ENCODE measurements around the gene MSI2.

The MSI2 gene

GRCh38 chr17:57375770-57376225, 119.5 kb downstream of the MSI2 start:
- H3K27ac ChIP-seq (replicated peaks; ENCODE audit: low read length) = no peak overlapping the region
- H3K18ac ChIP-seq (ENCODE audit: low read length) = no peak overlapping the region
- H3K4me3 ChIP-seq (ENCODE audit: low read length in 2 of 2) = no peak overlapping the region
- H4K8ac ChIP-seq (ENCODE audit: low read depth, low read length) = no peak overlapping the region
- peaks cover 15 to 16% of the 10 kb centered on the region in 2 donors for H3K4me1 ChIP-seq (ENCODE audit: control insufficient read depth in 2 of 2, insufficient read depth in 1 of 2, low read depth in 1 of 2, low read length in 2 of 2)
- no peak overlapping the region for H2AK5ac ChIP-seq (ENCODE audit: low read depth, low read length)
- H3K9ac ChIP-seq (ENCODE audit: low read depth, low read length, poor library complexity) = no peak overlapping the region
- no peak for DNase-seq (ENCODE audit: low spot score)
- H3K9me3 ChIP-seq (replicated peaks in 1 of 2; ENCODE audit: control insufficient read depth in 2 of 2, insufficient read depth in 1 of 2, low read depth in 1 of 2, low read length in 2 of 2) = peaks cover 6 to 25% of the 10 kb centered on the region in 2 donors
- no peaks in the 10 kb centered on the region for H3K27me3 ChIP-seq (ENCODE audit: control insufficient read depth in 3 of 3, insufficient read depth in 3 of 3, low read depth in 1 of 3, low read length in 3 of 3)
- no peak overlapping the region for H2BK5ac ChIP-seq (ENCODE audit: low read length)
- H2BK15ac ChIP-seq (ENCODE audit: low read length) = no peak overlapping the region
- WGBS, 2 donors (ENCODE audit: extremely low coverage in 2 of 2, insufficient read length in 2 of 2, insufficient replicate concordance in 1 of 2) = no CpG with 5 or more reads among the region's 12 CpGs
- no peak overlapping the region for H4K91ac ChIP-seq (ENCODE audit: low read depth, low read length, poor library complexity)
- no peak overlapping the region for H2BK12ac ChIP-seq (ENCODE audit: low read length)
- H3K14ac ChIP-seq (ENCODE audit: low read length) = no peak overlapping the region
- H2BK120ac ChIP-seq (ENCODE audit: low read depth, low read length) = no peak overlapping the region
- H3K4me2 ChIP-seq (ENCODE audit: insufficient read depth, low read length, poor library complexity, severe bottlenecking) = no peak overlapping the region
- H3K23ac ChIP-seq (ENCODE audit: low read depth, low read length, poor library complexity) = no peak overlapping the region
- H2AFZ ChIP-seq (ENCODE audit: low read length) = no peak overlapping the region
- peaks cover 3% of the 10 kb centered on the region for H3K79me1 ChIP-seq (ENCODE audit: low read depth, low read length)
- H3K4ac ChIP-seq (ENCODE audit: low read length) = no peak overlapping the region
- H3K36me3 ChIP-seq (replicated peaks in 1 of 2; ENCODE audit: control insufficient read depth in 2 of 2, insufficient read depth in 2 of 2, low read length in 2 of 2) = peaks cover 5 to 27% of the 10 kb centered on the region in 2 donors

GRCh38 chr17:57377094-57377493, 120.8 kb downstream of the MSI2 start:
- H4K8ac ChIP-seq (ENCODE audit: low read depth, low read length) = no peak overlapping the region
- H2AK5ac ChIP-seq (ENCODE audit: low read depth, low read length) = peak overlapping the region; percentile 19
- H3K36me3 ChIP-seq (replicated peaks in 1 of 2; ENCODE audit: control insufficient read depth in 2 of 2, insufficient read depth in 2 of 2, low read length in 2 of 2) = peaks cover 5 to 27% of the 10 kb centered on the region in 2 donors
- H2BK5ac ChIP-seq (ENCODE audit: low read length) = no peak overlapping the region
- H3K4me2 ChIP-seq (ENCODE audit: insufficient read depth, low read length, poor library complexity, severe bottlenecking) = no peak overlapping the region
- WGBS, 2 donors (ENCODE audit: extremely low coverage in 2 of 2, insufficient read length in 2 of 2, insufficient replicate concordance in 1 of 2) = no CpG with 5 or more reads among the region's 7 CpGs
- H2AFZ ChIP-seq (ENCODE audit: low read length) = no peak overlapping the region
- H3K4me1 ChIP-seq (ENCODE audit: control insufficient read depth in 2 of 2, insufficient read depth in 1 of 2, low read depth in 1 of 2, low read length in 2 of 2) = peaks cover 15 to 16% of the 10 kb centered on the region in 2 donors
- no peak overlapping the region for H3K27ac ChIP-seq (replicated peaks; ENCODE audit: low read length)
- DNase-seq (ENCODE audit: low spot score) = no peak
- no peak overlapping the region for H3K4me3 ChIP-seq (ENCODE audit: low read length in 2 of 2)
- no peak overlapping the region for H2BK15ac ChIP-seq (ENCODE audit: low read length)
- peaks cover 3% of the 10 kb centered on the region for H3K79me1 ChIP-seq (ENCODE audit: low read depth, low read length)
- no peaks in the 10 kb centered on the region for H3K27me3 ChIP-seq (ENCODE audit: control insufficient read depth in 3 of 3, insufficient read depth in 3 of 3, low read depth in 1 of 3, low read length in 3 of 3)
- peaks cover 6 to 25% of the 10 kb centered on the region in 2 donors for H3K9me3 ChIP-seq (replicated peaks in 1 of 2; ENCODE audit: control insufficient read depth in 2 of 2, insufficient read depth in 1 of 2, low read depth in 1 of 2, low read length in 2 of 2)
- no peak overlapping the region for H3K4ac ChIP-seq (ENCODE audit: low read length)
- H2BK12ac ChIP-seq (ENCODE audit: low read length) = no peak overlapping the region
- H3K23ac ChIP-seq (ENCODE audit: low read depth, low read length, poor library complexity) = no peak overlapping the region
- H2BK120ac ChIP-seq (ENCODE audit: low read depth, low read length) = no peak overlapping the region
- H3K14ac ChIP-seq (ENCODE audit: low read length) = no peak overlapping the region
- H3K9ac ChIP-seq (ENCODE audit: low read depth, low read length, poor library complexity) = no peak overlapping the region
- no peak overlapping the region for H4K91ac ChIP-seq (ENCODE audit: low read depth, low read length, poor library complexity)
- no peak overlapping the region for H3K18ac ChIP-seq (ENCODE audit: low read length)

- H2BK15ac ChIP-seq (ENCODE audit: low read length) = no peak overlapping the region
- H2BK12ac ChIP-seq (ENCODE audit: low read length) = no peak overlapping the region
- no peak overlapping the region for H3K23ac ChIP-seq (ENCODE audit: low read depth, low read length, poor library complexity)
- H3K27ac ChIP-seq (replicated peaks; ENCODE audit: low read length) = peak overlapping the region; percentile 77
- H3K14ac ChIP-seq (ENCODE audit: low read length) = no peak overlapping the region
- H2BK5ac ChIP-seq (ENCODE audit: low read length) = no peak overlapping the region
- H3K4me2 ChIP-seq (ENCODE audit: insufficient read depth, low read length, poor library complexity, severe bottlenecking) = no peak overlapping the region
- H3K4me1 ChIP-seq (ENCODE audit: control insufficient read depth in 2 of 2, insufficient read depth in 1 of 2, low read depth in 1 of 2, low read length in 2 of 2) = peaks cover 15 to 16% of the 10 kb centered on the region in 2 donors
- no peaks in the 10 kb centered on the region for H3K27me3 ChIP-seq (ENCODE audit: control insufficient read depth in 3 of 3, insufficient read depth in 3 of 3, low read depth in 1 of 3, low read length in 3 of 3)
- H3K18ac ChIP-seq (ENCODE audit: low read length) = no peak overlapping the region
- peaks cover 7 to 25% of the 10 kb centered on the region in 2 donors for H3K36me3 ChIP-seq (replicated peaks in 1 of 2; ENCODE audit: control insufficient read depth in 2 of 2, insufficient read depth in 2 of 2, low read length in 2 of 2)
- peaks cover 6% of the 10 kb centered on the region for H3K79me1 ChIP-seq (ENCODE audit: low read depth, low read length)
- peak; percentile 43 for DNase-seq (ENCODE audit: low spot score)
- H4K91ac ChIP-seq (ENCODE audit: low read depth, low read length, poor library complexity) = no peak overlapping the region
- no peak overlapping the region for H2AK5ac ChIP-seq (ENCODE audit: low read depth, low read length)
- no peak overlapping the region for H2BK120ac ChIP-seq (ENCODE audit: low read depth, low read length)
- no peak overlapping the region for H3K9ac ChIP-seq (ENCODE audit: low read depth, low read length, poor library complexity)
- peaks cover 0 to 14% of the 10 kb centered on the region in 2 donors for H3K9me3 ChIP-seq (replicated peaks in 1 of 2; ENCODE audit: control insufficient read depth in 2 of 2, insufficient read depth in 1 of 2, low read depth in 1 of 2, low read length in 2 of 2)
- H3K4me3 ChIP-seq (ENCODE audit: low read length in 2 of 2) = no peak overlapping the region
- no peak overlapping the region for H3K4ac ChIP-seq (ENCODE audit: low read length)
- no CpG with 5 or more reads among the region's 13 CpGs for WGBS, 2 donors (ENCODE audit: extremely low coverage in 2 of 2, insufficient read length in 2 of 2, insufficient replicate concordance in 1 of 2)
- no peak overlapping the region for H2AFZ ChIP-seq (ENCODE audit: low read length)
- no peak overlapping the region for H4K8ac ChIP-seq (ENCODE audit: low read depth, low read length)
Observed at GRCh38 chr17:57379237-57379894, 123.0 kb downstream of the MSI2 start.

- Histone ChIP-seq H3K23ac (ENCODE audit: low read depth, low read length, poor library complexity) (no peak overlapping the region), H3K27me3 (ENCODE audit: control insufficient read depth in 3 of 3, insufficient read depth in 3 of 3, low read depth in 1 of 3, low read length in 3 of 3) (no peaks in the 10 kb centered on the region), H3K36me3 (replicated peaks in 1 of 2; ENCODE audit: control insufficient read depth in 2 of 2, insufficient read depth in 2 of 2, low read length in 2 of 2) (peaks cover 9 to 24% of the 10 kb centered on the region in 2 donors), H3K4me1 (ENCODE audit: control insufficient read depth in 2 of 2, insufficient read depth in 1 of 2, low read depth in 1 of 2, low read length in 2 of 2) (peaks cover 15 to 16% of the 10 kb centered on the region in 2 donors), H3K4me3 (ENCODE audit: low read length in 2 of 2) (no peak overlapping the region), H2BK12ac (ENCODE audit: low read length) (no peak overlapping the region), H3K4ac (ENCODE audit: low read length) (no peak overlapping the region), H3K9ac (ENCODE audit: low read depth, low read length, poor library complexity) (peak overlapping the region; percentile 15), H4K8ac (ENCODE audit: low read depth, low read length) (no peak overlapping the region), H3K27ac (replicated peaks; ENCODE audit: low read length) (peak overlapping the region; percentile 63), H3K4me2 (ENCODE audit: insufficient read depth, low read length, poor library complexity, severe bottlenecking) (no peak overlapping the region), H3K9me3 (replicated peaks in 1 of 2; ENCODE audit: control insufficient read depth in 2 of 2, insufficient read depth in 1 of 2, low read depth in 1 of 2, low read length in 2 of 2) (peaks cover 0 to 17% of the 10 kb centered on the region in 2 donors), H2AFZ (ENCODE audit: low read length) (no peak overlapping the region), H2AK5ac (ENCODE audit: low read depth, low read length) (peak overlapping the region; percentile 34), H3K18ac (ENCODE audit: low read length) (peak overlapping the region; percentile 88), H4K91ac (ENCODE audit: low read depth, low read length, poor library complexity) (no peak overlapping the region), H3K79me1 (ENCODE audit: low read depth, low read length) (peaks cover 6% of the 10 kb centered on the region), H2BK5ac (ENCODE audit: low read length) (peak overlapping the region; percentile 35), H2BK15ac (ENCODE audit: low read length) (no peak overlapping the region), H2BK120ac (ENCODE audit: low read depth, low read length) (no peak overlapping the region), H3K14ac (ENCODE audit: low read length) (no peak overlapping the region)
- no CpG with 5 or more reads among the region's 12 CpGs for WGBS, 2 donors (ENCODE audit: extremely low coverage in 2 of 2, insufficient read length in 2 of 2, insufficient replicate concordance in 1 of 2)
- DNase-seq (ENCODE audit: low spot score) = peak; percentile 21
Observed at GRCh38 chr17:57379895-57380434, 123.6 kb downstream of the MSI2 start.

Data from neuronal stem cell (in vitro differentiated cells).